ENCODE measurements around the gene OR52K2. TPM values are rescaled to one million over a fixed set of nuclear protein-coding genes. Genes with fewer than 3 reads are reported as not detected.

OR52K2 gene
- total RNA-seq, 2 donors from 2014 or later, result not detected

DNA sequence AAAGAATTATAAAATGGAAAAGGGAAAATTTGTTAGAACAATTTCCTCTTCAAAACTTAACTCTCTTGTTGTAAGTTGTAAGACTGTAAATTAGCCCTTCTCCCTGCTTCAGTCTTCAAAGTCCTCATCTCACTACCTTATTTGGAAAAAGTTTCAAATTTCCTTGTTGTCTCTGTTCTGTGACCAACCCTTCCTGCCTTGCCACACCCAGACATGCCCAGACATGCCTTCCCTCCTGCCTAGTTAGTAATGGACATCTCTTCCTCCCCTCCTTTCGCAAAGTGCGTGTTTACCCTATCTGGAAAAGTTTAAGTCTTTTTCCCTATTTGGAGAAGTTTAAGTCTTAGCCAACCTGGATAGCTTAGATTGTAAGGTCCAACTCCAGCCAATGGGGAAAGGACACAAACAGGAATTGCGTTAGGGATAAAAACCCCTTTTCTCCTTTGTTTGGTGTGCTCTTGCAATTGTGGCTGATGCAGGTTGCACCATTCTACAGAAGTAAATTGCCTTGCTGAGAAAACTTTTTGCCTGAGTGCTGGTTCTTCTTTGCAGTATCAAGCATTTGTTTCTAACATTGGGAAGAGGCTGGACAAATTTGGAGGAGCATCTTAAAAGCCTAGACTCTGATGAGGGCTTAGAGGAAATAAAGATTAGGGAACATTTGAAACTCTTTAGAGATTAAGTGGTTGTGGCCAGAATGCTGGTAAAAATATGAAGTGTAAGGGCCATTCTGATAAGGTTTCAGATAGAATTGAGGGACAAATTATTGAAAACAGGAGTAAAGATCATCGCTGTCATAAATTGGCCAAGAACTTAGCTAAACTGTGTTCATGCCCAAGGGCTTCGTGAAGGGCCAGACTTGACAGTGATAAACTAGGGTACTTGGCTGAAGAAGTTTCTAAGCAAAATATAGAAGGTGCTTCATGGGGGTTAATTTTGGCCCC lies 15.4 kb downstream of the OR52K2 start:
- 88% methylated on average over 5 of the region's 5 CpGs for WGBS

DNA sequence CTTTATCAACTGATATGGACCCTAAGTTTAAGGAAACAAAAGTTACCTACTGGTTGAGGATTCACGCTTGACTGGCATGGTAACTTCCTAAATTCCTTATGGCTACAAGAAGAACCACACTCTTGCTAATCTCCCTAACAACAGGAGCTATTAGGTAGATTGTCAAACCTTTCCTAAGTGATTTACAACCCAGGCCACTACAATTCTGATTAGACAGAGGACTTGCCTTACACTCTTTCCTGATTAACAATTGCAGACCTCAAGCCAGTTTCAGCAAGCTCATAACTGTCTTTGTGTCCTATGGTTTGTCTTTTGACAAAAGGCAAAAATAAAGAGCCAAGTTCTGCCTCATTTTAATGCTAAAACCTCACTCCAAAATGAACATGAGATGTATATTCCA lies 16.3 kb downstream of the OR52K2 start:
- DNase-seq (ENCODE audit: low spot score), result no peak
- no peaks in the 10 kb centered on the region for H3K4me1 ChIP-seq (replicated peaks)
- H3K9me3 ChIP-seq, result no peaks in the 10 kb centered on the region
- intact Hi-C loops (cut with DNase I), result no loop called here
- no peak overlapping the region for H3K27ac ChIP-seq
- H3K27me3 ChIP-seq (replicated peaks; ENCODE audit: insufficient read depth), result no peaks in the 10 kb centered on the region
- WGBS, result 89% methylated on average over 1 of the region's 1 CpG
- TF ChIP-seq POLR2A (IDR thresholded peaks at IDR 0.05) (no peak), POLR2AphosphoS5 (IDR thresholded peaks at IDR 0.05) (no peak)
- TF ChIP-seq, protein P1, sequence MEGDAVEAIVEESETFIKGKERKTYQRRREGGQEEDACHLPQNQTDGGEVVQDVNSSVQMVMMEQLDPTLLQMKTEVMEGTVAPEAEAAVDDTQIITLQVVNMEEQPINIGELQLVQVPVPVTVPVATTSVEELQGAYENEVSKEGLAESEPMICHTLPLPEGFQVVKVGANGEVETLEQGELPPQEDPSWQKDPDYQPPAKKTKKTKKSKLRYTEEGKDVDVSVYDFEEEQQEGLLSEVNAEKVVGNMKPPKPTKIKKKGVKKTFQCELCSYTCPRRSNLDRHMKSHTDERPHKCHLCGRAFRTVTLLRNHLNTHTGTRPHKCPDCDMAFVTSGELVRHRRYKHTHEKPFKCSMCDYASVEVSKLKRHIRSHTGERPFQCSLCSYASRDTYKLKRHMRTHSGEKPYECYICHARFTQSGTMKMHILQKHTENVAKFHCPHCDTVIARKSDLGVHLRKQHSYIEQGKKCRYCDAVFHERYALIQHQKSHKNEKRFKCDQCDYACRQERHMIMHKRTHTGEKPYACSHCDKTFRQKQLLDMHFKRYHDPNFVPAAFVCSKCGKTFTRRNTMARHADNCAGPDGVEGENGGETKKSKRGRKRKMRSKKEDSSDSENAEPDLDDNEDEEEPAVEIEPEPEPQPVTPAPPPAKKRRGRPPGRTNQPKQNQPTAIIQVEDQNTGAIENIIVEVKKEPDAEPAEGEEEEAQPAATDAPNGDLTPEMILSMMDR (IDR thresholded peaks at IDR 0.05), result no peak
- H3K4me3 ChIP-seq, result no peak overlapping the region
- H3K36me3 ChIP-seq, result no peaks in the 10 kb centered on the region

More for the DNA sequence above, 15.4 kb downstream of the OR52K2 start:
- H3K4me1 ChIP-seq (replicated peaks), result no peaks in the 10 kb centered on the region
- H3K27ac ChIP-seq, result no peak overlapping the region
- no peaks in the 10 kb centered on the region for H3K36me3 ChIP-seq
- H3K9me3 ChIP-seq, result no peaks in the 10 kb centered on the region
- H3K27me3 ChIP-seq (replicated peaks; ENCODE audit: insufficient read depth), result no peaks in the 10 kb centered on the region
- DNase-seq (ENCODE audit: low spot score), result no peak
- TF ChIP-seq POLR2A (IDR thresholded peaks at IDR 0.05) (no peak), POLR2AphosphoS5 (IDR thresholded peaks at IDR 0.05) (no peak)
- TF ChIP-seq, protein P1 (IDR thresholded peaks at IDR 0.05), result no peak
- intact Hi-C loops (cut with DNase I), result no loop called here
- H3K4me3 ChIP-seq, result no peak overlapping the region

DNA sequence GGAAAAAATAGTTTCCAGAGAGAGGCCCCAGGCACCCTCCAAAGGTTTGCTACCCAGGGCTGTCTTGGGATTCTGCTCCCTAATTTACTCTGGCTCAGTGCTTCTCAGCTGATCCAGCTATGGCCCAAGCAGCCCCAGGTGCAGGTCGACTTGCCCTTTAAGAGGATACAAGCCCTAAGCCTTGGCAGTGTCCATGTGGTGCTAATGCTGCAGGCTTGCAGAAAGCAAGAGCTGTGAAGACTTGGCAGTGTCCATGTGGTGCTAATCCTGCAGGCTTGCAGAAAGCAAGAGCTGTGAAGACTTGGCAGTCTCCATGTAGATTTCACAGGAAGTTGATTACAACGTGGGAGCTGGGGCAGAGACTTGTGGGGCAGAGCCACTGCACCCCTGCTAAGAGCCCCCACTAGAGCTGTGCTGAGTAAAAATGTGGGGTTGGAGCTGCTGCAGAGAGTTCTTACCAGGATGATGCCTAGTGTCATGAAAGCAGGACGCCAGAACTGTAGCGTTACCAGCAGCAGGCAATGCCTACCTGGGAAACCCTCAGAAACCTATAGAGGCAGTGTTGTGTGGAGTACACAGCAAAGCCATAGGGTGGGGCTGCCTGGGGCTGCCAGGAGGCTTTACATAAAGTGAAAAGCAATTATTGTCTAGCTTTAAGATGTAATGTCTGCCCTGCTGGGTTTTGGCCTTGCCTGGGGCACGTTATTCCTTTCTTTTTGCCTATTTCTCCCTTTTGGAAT lies 17.2 kb downstream of the OR52K2 start:
- H3K4me1 ChIP-seq (replicated peaks), result no peaks in the 10 kb centered on the region
- no peaks in the 10 kb centered on the region for H3K9me3 ChIP-seq
- no peak for DNase-seq (ENCODE audit: low spot score)
- TF ChIP-seq, protein P1 (IDR thresholded peaks at IDR 0.05), result no peak
- TF ChIP-seq POLR2AphosphoS5 (IDR thresholded peaks at IDR 0.05) (no peak), POLR2A (IDR thresholded peaks at IDR 0.05) (no peak)
- intact Hi-C loops (cut with DNase I), result no loop called here
- 61% methylated on average over 5 of the region's 5 CpGs for WGBS
- no peak overlapping the region for H3K27ac ChIP-seq
- H3K27me3 ChIP-seq (replicated peaks; ENCODE audit: insufficient read depth), result no peaks in the 10 kb centered on the region
- H3K4me3 ChIP-seq, result no peak overlapping the region
- H3K36me3 ChIP-seq, result no peaks in the 10 kb centered on the region

DNA sequence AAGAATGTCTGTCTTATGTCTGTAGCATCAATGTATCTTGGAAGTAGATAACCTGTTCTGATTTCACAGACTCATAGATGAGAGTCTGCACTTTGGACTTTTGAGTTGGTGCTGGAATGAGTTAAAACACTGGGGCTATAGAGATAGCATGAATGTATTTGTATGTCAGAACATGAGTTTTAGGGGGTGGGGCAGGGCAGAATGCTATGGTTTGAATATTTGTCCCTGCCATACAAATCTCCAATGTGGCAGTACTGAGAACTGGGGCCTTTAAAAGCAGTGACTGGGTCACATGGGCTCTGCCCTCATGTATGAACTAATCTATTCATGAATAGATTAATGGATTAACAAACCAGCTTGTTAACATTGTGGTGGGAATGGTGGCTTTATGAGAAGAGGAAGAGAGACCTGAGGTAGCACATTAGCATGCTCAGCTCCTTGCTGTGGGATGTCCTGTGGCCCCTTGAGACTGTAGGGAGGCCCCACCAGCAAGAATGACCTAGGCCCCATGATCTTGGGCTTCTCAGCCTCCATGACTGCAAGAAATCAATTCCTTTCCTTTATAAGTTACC lies 17.9 kb downstream of the OR52K2 start:
- Histone ChIP-seq H3K4me3 (no peak overlapping the region), H3K27me3 (replicated peaks; ENCODE audit: insufficient read depth) (no peaks in the 10 kb centered on the region), H3K36me3 (no peaks in the 10 kb centered on the region), H3K4me1 (replicated peaks) (no peaks in the 10 kb centered on the region), H3K9me3 (no peaks in the 10 kb centered on the region), H3K27ac (no peak overlapping the region)
- intact Hi-C loops (cut with DNase I), result no loop called here
- DNase-seq (ENCODE audit: low spot score), result no peak
- TF ChIP-seq POLR2A (IDR thresholded peaks at IDR 0.05) (no peak), POLR2AphosphoS5 (IDR thresholded peaks at IDR 0.05) (no peak)
- TF ChIP-seq, protein P1 (IDR thresholded peaks at IDR 0.05), result no peak

Data from prostate gland (tissue), 2 donors.